Naive thymus-derived CD4-positive, alpha-beta T cell (primary cell): ENCODE data around the gene ATE1. TPM values are rescaled to one million over a fixed set of nuclear protein-coding genes. Genes with fewer than 3 reads are reported as not detected.

Experiments
- ATAC-seq: fragments of 150-1000 bp; cut with Tn5 transposase; 2 replicates; pipeline ENCODE4 v1.10.0; 2021; ENCODE audit warnings: mild to moderate bottlenecking, moderate library complexity
- CTCF ChIA-PET: fragments of 350-600 bp; sonication (Branson Sonifier 250); formaldehyde crosslinking; loops from one replicate; lab custom pipeline; 2021; ENCODE audit warnings: antibody characterized with exemption; lab: Charles Lee
- POLR2A ChIA-PET: fragments of 350-600 bp; sonication (Branson Sonifier 250); formaldehyde crosslinking; loops from one replicate; lab custom pipeline; 2021; ENCODE audit warnings: antibody characterized with exemption, inconsistent platforms; lab: Charles Lee
- DNase-seq, 9 donors: peaks; one replicate each; pipeline versions ENCODE4 v3.0.0 to v3.0.0-alpha.2; 2020 to 2022; ENCODE audit warnings: mixed read lengths in 1 of 9
- H3K27ac ChIP-seq: one replicate; pipeline ENCODE4 v1.7.0; 2013; ENCODE audit warnings: mild to moderate bottlenecking, low read depth, low read length, moderate library complexity
- H3K27me3 ChIP-seq, 2 donors: one replicate each; pipeline ENCODE4 v1.7.0; 2013; ENCODE audit warnings: low read length in 2 of 2, mild to moderate bottlenecking in 2 of 2, moderate library complexity in 2 of 2; ENCODE audit not compliant: control insufficient read depth in 2 of 2, insufficient read depth in 2 of 2
- H3K36me3 ChIP-seq, 3 experiments: 1 replicate in 2 of 3; 2 replicates in 1 of 3; pipeline ENCODE4 v1.7.0; 2013; ENCODE audit warnings: low read length in 3 of 3, mild to moderate bottlenecking in 3 of 3, moderate library complexity in 1 of 3; ENCODE audit not compliant: insufficient read depth in 3 of 3, control insufficient read depth in 2 of 3
- H3K4me1 ChIP-seq, 2 donors: one replicate each; pipeline ENCODE4 v1.7.0; 2013; ENCODE audit warnings: low read length in 2 of 2, mild to moderate bottlenecking in 2 of 2, moderate library complexity in 1 of 2; ENCODE audit not compliant: control insufficient read depth in 2 of 2, insufficient read depth in 2 of 2
- H3K4me3 ChIP-seq: 2 replicates; pipeline ENCODE4 v1.7.0; 2013; ENCODE audit warnings: mild to moderate bottlenecking, low read length
- H3K9me3 ChIP-seq, 3 experiments: 1 replicate in 2 of 3; 2 replicates in 1 of 3; pipeline ENCODE4 v1.7.0; 2013; ENCODE audit warnings: low read length in 3 of 3; ENCODE audit not compliant: control insufficient read depth in 2 of 3
- H3K27ac Mint-ChIP-seq, 9 donors: one replicate each; pipeline ENCODE4 v1.8.0; 2020 to 2022; ENCODE audit warnings: mixed read lengths in 9 of 9, mild to moderate bottlenecking in 8 of 9, moderate library complexity in 5 of 9, inconsistent platforms in 2 of 9
- H3K27me3 Mint-ChIP-seq, 5 donors: one replicate each; pipeline ENCODE4 v1.8.0; 2021 to 2022; ENCODE audit warnings: mixed read lengths in 5 of 5, mild to moderate bottlenecking in 1 of 5
- H3K36me3 Mint-ChIP-seq, 5 donors: one replicate each; pipeline ENCODE4 v1.8.0; 2020 to 2022; ENCODE audit warnings: mixed read lengths in 5 of 5, mild to moderate bottlenecking in 3 of 5, inconsistent platforms in 1 of 5
- H3K4me1 Mint-ChIP-seq, 7 donors: one replicate each; pipeline ENCODE4 v1.8.0; 2020 to 2022; ENCODE audit warnings: mixed read lengths in 7 of 7, mild to moderate bottlenecking in 3 of 7, inconsistent platforms in 1 of 7
- H3K4me3 Mint-ChIP-seq, 10 donors: one replicate each; pipeline ENCODE4 v1.8.0; 2020 to 2022; ENCODE audit warnings: mild to moderate bottlenecking in 10 of 10, mixed read lengths in 10 of 10, moderate library complexity in 6 of 10, inconsistent platforms in 2 of 10
- H3K9me3 Mint-ChIP-seq, 11 donors: one replicate each; pipeline ENCODE4 v1.8.0; 2020 to 2022; ENCODE audit warnings: mixed read lengths in 11 of 11, mild to moderate bottlenecking in 4 of 11, inconsistent platforms in 1 of 11, moderate library complexity in 1 of 11
- intact Hi-C, 2 donors: fragments of 100-400 bp; cut with micrococcal nuclease; formaldehyde crosslinking; loops; one replicate each; pipeline ENCODE4 v1.15.1; 2023
- polyA plus RNA-seq, 2 donors: library from polyadenylated mRNA; unstranded; fragments of 300-500 nt; fragmentation: Illumina TruSeq; gene quantifications; one replicate each; pipeline ENCODE4 v1.2.3, GENCODE V29; 2021
- total RNA-seq, 6 experiments: library from RNA in 5 of 6; stranded (reverse) in 5 of 6; gene quantifications; 1 replicate in 5 of 6; 2 replicates in 1 of 6; pipeline ENCODE4 v1.2.3 and lab custom pipeline; 2021 to 2026

Gene ATE1
- total and polyA plus RNA-seq, 7 experiments from 2014 or later, result 22.4 to 29.9 (median 26.2) TPM

DNA sequence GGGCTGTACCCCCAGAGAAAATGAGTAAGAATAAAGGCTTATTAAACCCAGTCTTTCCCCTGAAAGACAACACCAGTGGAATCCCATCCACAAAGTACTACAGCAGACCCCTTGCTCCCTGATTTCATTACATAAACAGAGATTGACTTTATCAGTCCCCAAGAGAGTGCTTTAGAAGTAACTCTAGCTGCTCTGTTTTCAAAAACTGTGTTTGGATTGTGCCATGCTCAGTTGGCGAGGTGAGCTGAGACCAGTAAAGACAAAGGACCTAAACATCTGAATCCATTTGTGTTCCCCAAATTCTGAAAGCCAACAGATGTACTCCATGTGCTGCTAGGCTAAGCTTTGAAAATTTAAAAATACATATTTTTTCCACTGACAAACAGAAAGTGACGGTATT lies 127.0 kb downstream of the ATE1 start:
- H3K4me1 Mint-ChIP-seq, result peaks cover 0 to 9% (median 4%) of the 10 kb centered on the region in 7 donors
- POLR2A ChIA-PET, result no interaction called here
- intact Hi-C loops, result no loop called here
- DNase-seq (no peak), ATAC-seq (no peak)
- no peaks in the 10 kb centered on the region for H3K9me3 Mint-ChIP-seq
- H3K27me3 Mint-ChIP-seq, result no peaks in the 10 kb centered on the region
- Histone ChIP-seq H3K4me3 (no peak overlapping the region), H3K36me3 (peaks cover 0 to under 1% (median 0%) of the 10 kb centered on the region in 3 experiments), H3K9me3 (no peaks in the 10 kb centered on the region), H3K27ac (no peak overlapping the region), H3K27me3 (no peaks in the 10 kb centered on the region), H3K4me1 (no peaks in the 10 kb centered on the region)
- H3K4me3 Mint-ChIP-seq, result no peak overlapping the region
- no peak overlapping the region for H3K27ac Mint-ChIP-seq
- peaks cover 0 to 25% (median 5%) of the 10 kb centered on the region in 5 donors for H3K36me3 Mint-ChIP-seq
- CTCF ChIA-PET, result interaction anchor here (0.6 kb wide), 1 partner anchor 29 kb away, joined by 3 read pairs; no protein-coding TSS in a partner anchor

GRCh38 chr10:121800146-121800545 lies 127.7 kb downstream of the ATE1 start:
- no peaks in the 10 kb centered on the region for H3K4me1 ChIP-seq
- no peak for ATAC-seq
- Mint-ChIP-seq H3K27me3 (no peaks in the 10 kb centered on the region), H3K9me3 (no peaks in the 10 kb centered on the region), H3K4me1 (peaks cover 0 to 9% (median 4%) of the 10 kb centered on the region in 7 donors), H3K36me3 (peaks cover 0 to 29% (median 10%) of the 10 kb centered on the region in 5 donors), H3K27ac (no peak overlapping the region), H3K4me3 (no peak overlapping the region)
- H3K27me3 ChIP-seq, result no peaks in the 10 kb centered on the region
- no peaks in the 10 kb centered on the region for H3K36me3 ChIP-seq
- H3K4me3 ChIP-seq, result no peak overlapping the region
- no peak overlapping the region for H3K27ac ChIP-seq
- POLR2A ChIA-PET, result no interaction called here
- intact Hi-C loops, result no loop called here
- no peak for DNase-seq
- CTCF ChIA-PET, result no interaction called here
- no peaks in the 10 kb centered on the region for H3K9me3 ChIP-seq

DNA sequence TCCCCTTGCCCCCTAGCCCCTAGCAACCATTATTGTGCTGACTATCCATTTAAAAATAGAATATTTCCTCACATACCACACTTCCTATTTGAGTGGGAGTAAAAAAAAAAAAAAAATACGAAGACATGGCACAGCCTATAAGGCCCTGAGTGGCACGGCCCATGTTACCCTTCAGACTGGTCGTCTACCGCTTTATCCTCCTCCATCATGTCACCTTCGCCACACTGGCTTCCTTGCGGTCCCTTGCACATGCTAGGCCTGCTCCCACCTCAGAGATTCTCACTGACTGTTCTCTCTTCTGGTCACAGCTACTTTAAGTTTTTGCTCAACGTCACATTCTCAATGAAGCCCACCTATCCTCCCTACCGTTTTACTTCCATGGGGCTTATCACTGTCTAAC lies 130.3 kb downstream of the ATE1 start:
- no peak overlapping the region for H3K27ac Mint-ChIP-seq
- H3K27ac ChIP-seq, result no peak overlapping the region

GRCh38 chr10:121796342-121796741 lies 131.5 kb downstream of the ATE1 start:
- POLR2A ChIA-PET, result no interaction called here
- no peak overlapping the region for H3K27ac Mint-ChIP-seq

More for the DNA sequence above, 130.3 kb downstream of the ATE1 start:
- Mint-ChIP-seq H3K36me3 (peaks cover 0 to 36% (median 23%) of the 10 kb centered on the region in 5 donors), H3K4me1 (peaks cover 0 to 9% (median 3%) of the 10 kb centered on the region in 7 donors), H3K9me3 (no peaks in the 10 kb centered on the region), H3K4me3 (peak overlapping the region in 1 of 10 donors; percentile 36), H3K27me3 (no peaks in the 10 kb centered on the region)
- Histone ChIP-seq H3K4me1 (no peaks in the 10 kb centered on the region), H3K9me3 (no peaks in the 10 kb centered on the region), H3K36me3 (no peaks in the 10 kb centered on the region), H3K27me3 (no peaks in the 10 kb centered on the region), H3K4me3 (no peak overlapping the region)
- DNase-seq (no peak), ATAC-seq (no peak)
- ChIA-PET CTCF (no interaction called here), POLR2A (no interaction called here)
- intact Hi-C loops, result no loop called here

GRCh38 chr10:121792198-121792597 lies 135.6 kb downstream of the ATE1 start:
- DNase-seq (no peak), ATAC-seq (no peak)
- H3K27ac ChIP-seq, result no peak overlapping the region
- Mint-ChIP-seq H3K9me3 (no peaks in the 10 kb centered on the region), H3K27me3 (no peaks in the 10 kb centered on the region), H3K4me3 (no peak overlapping the region), H3K36me3 (peaks cover 0 to 60% (median 43%) of the 10 kb centered on the region in 5 donors), H3K4me1 (peaks cover 0 to 5% (median 0%) of the 10 kb centered on the region in 7 donors), H3K27ac (peak overlapping the region in 1 of 9 donors; percentile 25)
- no peaks in the 10 kb centered on the region for H3K4me1 ChIP-seq
- H3K27me3 ChIP-seq, result no peaks in the 10 kb centered on the region
- ChIA-PET POLR2A (no interaction called here), CTCF (no interaction called here)
- intact Hi-C loops, result no loop called here
- H3K4me3 ChIP-seq, result no peak overlapping the region
- no peaks in the 10 kb centered on the region for H3K9me3 ChIP-seq
- H3K36me3 ChIP-seq, result peaks cover 0 to 20% (median 0%) of the 10 kb centered on the region in 3 experiments

More at GRCh38 chr10:121796342-121796741, 131.5 kb downstream of the ATE1 start:
- intact Hi-C loops, result no loop called here
- no peaks in the 10 kb centered on the region for H3K9me3 Mint-ChIP-seq
- DNase-seq (no peak), ATAC-seq (no peak)
- Histone ChIP-seq H3K36me3 (no peaks in the 10 kb centered on the region), H3K4me3 (no peak overlapping the region), H3K4me1 (no peaks in the 10 kb centered on the region), H3K9me3 (no peaks in the 10 kb centered on the region), H3K27ac (no peak overlapping the region), H3K27me3 (no peaks in the 10 kb centered on the region)
- CTCF ChIA-PET, result no interaction called here
- H3K27me3 Mint-ChIP-seq, result no peaks in the 10 kb centered on the region
- H3K36me3 Mint-ChIP-seq, result peaks cover 0 to 43% (median 29%) of the 10 kb centered on the region in 5 donors
- no peak overlapping the region for H3K4me3 Mint-ChIP-seq
- peaks cover 0 to 9% (median 3%) of the 10 kb centered on the region in 7 donors for H3K4me1 Mint-ChIP-seq

GRCh38 chr10:121791761-121792160 lies 136.1 kb downstream of the ATE1 start:
- peaks cover 0 to 20% (median 0%) of the 10 kb centered on the region in 3 experiments for H3K36me3 ChIP-seq
- ChIA-PET POLR2A (no interaction called here), CTCF (no interaction called here)
- H3K4me1 ChIP-seq, result no peaks in the 10 kb centered on the region
- H3K27me3 ChIP-seq, result no peaks in the 10 kb centered on the region
- DNase-seq, result no peak
- H3K4me3 Mint-ChIP-seq, result no peak overlapping the region
- peak overlapping the region in 1 of 9 donors; percentile 25 for H3K27ac Mint-ChIP-seq
- no peaks in the 10 kb centered on the region for H3K9me3 Mint-ChIP-seq
- H3K36me3 Mint-ChIP-seq, result peaks cover 0 to 62% (median 43%) of the 10 kb centered on the region in 5 donors
- H3K9me3 ChIP-seq, result no peaks in the 10 kb centered on the region
- H3K4me1 Mint-ChIP-seq, result peaks cover 0 to 5% (median 0%) of the 10 kb centered on the region in 7 donors
- ATAC-seq, result no peak
- no peaks in the 10 kb centered on the region for H3K27me3 Mint-ChIP-seq
- no peak overlapping the region for H3K27ac ChIP-seq
- intact Hi-C loops, result no loop called here
- H3K4me3 ChIP-seq, result no peak overlapping the region

DNA sequence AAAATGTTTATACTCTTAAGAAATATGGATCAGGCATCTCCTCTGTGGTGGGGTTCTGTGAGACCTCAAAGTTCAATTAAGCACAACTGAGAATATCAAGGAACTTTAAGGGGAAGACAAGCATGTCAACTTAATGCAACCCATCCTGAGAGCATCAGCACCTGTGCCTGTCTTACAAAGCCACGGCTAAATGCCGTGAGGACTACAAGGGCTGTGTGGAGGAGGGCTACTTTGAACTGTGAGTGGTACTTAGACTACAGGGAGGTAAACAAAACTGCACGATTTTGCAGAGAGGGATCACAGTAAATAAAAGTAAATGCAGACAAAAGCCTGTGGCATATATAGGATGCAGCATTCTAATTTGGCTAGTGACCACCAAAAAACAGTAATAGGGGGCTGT lies 139.1 kb downstream of the ATE1 start:
- Mint-ChIP-seq H3K4me1 (peaks cover 0 to 5% (median 0%) of the 10 kb centered on the region in 7 donors), H3K27me3 (no peaks in the 10 kb centered on the region), H3K27ac (no peak overlapping the region), H3K9me3 (no peaks in the 10 kb centered on the region), H3K4me3 (no peak overlapping the region), H3K36me3 (peaks cover 0 to 55% (median 37%) of the 10 kb centered on the region in 5 donors)
- POLR2A ChIA-PET, result no interaction called here
- intact Hi-C loops, result no loop called here
- Histone ChIP-seq H3K36me3 (peaks cover 0 to 20% (median 0%) of the 10 kb centered on the region in 3 experiments), H3K9me3 (no peaks in the 10 kb centered on the region), H3K27ac (no peak overlapping the region), H3K4me1 (no peaks in the 10 kb centered on the region), H3K27me3 (no peaks in the 10 kb centered on the region), H3K4me3 (no peak overlapping the region)
- CTCF ChIA-PET, result no interaction called here
- ATAC-seq, result no peak
- DNase-seq, result no peak
